GM23338 (cell line): ENCODE measurements around the gene CYP46A1. TPM values are rescaled to one million over a fixed set of nuclear protein-coding genes. Genes with fewer than 3 reads are reported as not detected.

ENCODE experiments used
- ATAC-seq: fragments of 200-7000 bp; cut with Tn5 transposase; 3 replicates; pipeline ENCODE4 v1.9.1; 2020
- DNase-seq: peaks from one replicate; pipeline ENCODE4 v3.0.0-alpha.2; 2015; ENCODE audit warnings: low spot score
- H2AFZ ChIP-seq: fragments of 200-600 bp; sonication (generic); 2 replicates; pipeline ENCODE4 v1.8.0; 2016; ENCODE audit warnings: antibody characterized with exemption, mild to moderate bottlenecking, moderate library complexity
- H3F3A ChIP-seq: fragments of 200-600 bp; sonication (generic); replicated peaks from 2 replicates; pipeline ENCODE4 v1.8.0; 2017; ENCODE audit warnings: antibody characterized with exemption, mixed run types, low read depth
- H3K27ac ChIP-seq: fragments of 200-600 bp; sonication (generic); 2 replicates; pipeline ENCODE4 v1.6.1; 2016; ENCODE audit warnings: low read depth
- H3K27me3 ChIP-seq: fragments of 200-600 bp; sonication (generic); 2 replicates; pipeline ENCODE4 v1.8.0; 2016; ENCODE audit warnings: mild to moderate bottlenecking, mixed run types, moderate library complexity; ENCODE audit not compliant: insufficient read depth
- H3K36me3 ChIP-seq: fragments of 200-600 bp; sonication (generic); 2 replicates; pipeline ENCODE4 v1.8.0; 2016; ENCODE audit warnings: mild to moderate bottlenecking; ENCODE audit not compliant: insufficient read depth
- H3K4me1 ChIP-seq: fragments of 200-600 bp; sonication (generic); 2 replicates; pipeline ENCODE4 v1.8.0; 2016; ENCODE audit warnings: mild to moderate bottlenecking, moderate library complexity; ENCODE audit not compliant: insufficient read depth
- H3K4me2 ChIP-seq: fragments of 200-600 bp; sonication (generic); 2 replicates; pipeline ENCODE4 v1.7.1; 2017; ENCODE audit warnings: mixed run types
- H3K4me3 ChIP-seq: fragments of 200-600 bp; sonication (generic); 2 replicates; pipeline ENCODE4 v1.6.1; 2016; ENCODE audit warnings: mixed run types
- H3K79me2 ChIP-seq: fragments of 200-600 bp; sonication (generic); replicated peaks from 2 replicates; pipeline ENCODE4 v1.8.0; 2017; ENCODE audit warnings: mild to moderate bottlenecking; ENCODE audit not compliant: insufficient read depth
- H3K9me2 ChIP-seq: fragments of 200-600 bp; sonication (generic); 2 replicates; pipeline ENCODE4 v1.8.0; 2017; ENCODE audit not compliant: insufficient read depth
- H4K20me1 ChIP-seq: fragments of 200-600 bp; sonication (generic); replicated peaks from 2 replicates; pipeline ENCODE4 v1.8.0; 2017; ENCODE audit warnings: mild to moderate bottlenecking; ENCODE audit not compliant: insufficient read depth
- H3K27ac Mint-ChIP-seq: 2 replicates; pipeline ENCODE4 v1.8.0; 2020; ENCODE audit warnings: inconsistent platforms, mild to moderate bottlenecking, moderate library complexity, mixed read lengths
- H3K27me3 Mint-ChIP-seq: 3 replicates; pipeline ENCODE4 v1.8.0; 2022; ENCODE audit warnings: low read depth, mild to moderate bottlenecking, moderate library complexity, mixed read lengths, inconsistent platforms; ENCODE audit not compliant: insufficient read depth, poor library complexity
- H3K36me3 Mint-ChIP-seq: 3 replicates; pipeline ENCODE4 v1.8.0; 2021; ENCODE audit warnings: low read depth, mild to moderate bottlenecking, inconsistent platforms, moderate library complexity, mixed read lengths
- H3K4me1 Mint-ChIP-seq: 3 replicates; pipeline ENCODE4 v1.8.0; 2020; ENCODE audit warnings: mild to moderate bottlenecking, inconsistent platforms, mixed read lengths
- H3K4me3 Mint-ChIP-seq: 3 replicates; pipeline ENCODE4 v1.8.0; 2021; ENCODE audit warnings: moderate library complexity, mild to moderate bottlenecking, inconsistent platforms, mixed read lengths
- H3K9me3 Mint-ChIP-seq: 3 replicates; pipeline ENCODE4 v1.8.0; 2020; ENCODE audit warnings: moderate library complexity, mild to moderate bottlenecking, inconsistent platforms, mixed read lengths
- CREB1 ChIP-seq: fragments of 250-450 bp; sonication (Bioruptor Pico); IDR thresholded peaks from 2 replicates; pipeline ENCODE4 v1.5.0; 2020; ENCODE audit warnings: low read depth, mild to moderate bottlenecking, moderate library complexity
- EZH2 ChIP-seq: fragments of 200-600 bp; sonication (generic); IDR thresholded peaks from one replicate; pipeline ENCODE4 v1.8.0; 2017; ENCODE audit warnings: antibody characterized with exemption, mild to moderate bottlenecking, low read depth; ENCODE audit not compliant: unreplicated experiment
- NANOG ChIP-seq: IDR thresholded peaks from 2 replicates; pipeline ENCODE4 v1.6.1; 2016; ENCODE audit warnings: antibody characterized with exemption, borderline replicate concordance
- POLR2AphosphoS5 ChIP-seq: IDR thresholded peaks from 2 replicates; pipeline ENCODE4 v1.6.1; 2016; ENCODE audit warnings: antibody characterized with exemption, low read depth
- STAT1 ChIP-seq: IDR thresholded peaks from one replicate; pipeline ENCODE4 v1.6.1; 2016; ENCODE audit warnings: antibody characterized with exemption; ENCODE audit not compliant: unreplicated experiment
- ZNF331 ChIP-seq: fragments of 250-450 bp; sonication (Bioruptor Pico); IDR thresholded peaks from 2 replicates; pipeline ENCODE4 v1.5.0; 2020; ENCODE audit warnings: low read depth, mild to moderate bottlenecking, moderate library complexity
- ZNF462 ChIP-seq: fragments of 250-450 bp; sonication (Bioruptor Pico); IDR thresholded peaks from 2 replicates; pipeline ENCODE4 v1.5.0; 2020; ENCODE audit warnings: mild to moderate bottlenecking, moderate library complexity
- polyA plus RNA-seq: library from polyadenylated mRNA; unstranded; fragments of >200 nt; fragmentation: Nextera tagmentation; extraction: Ambion mirVana; gene quantifications from 2 replicates; pipeline ENCODE4 v1.2.1, GENCODE V29; 2016
- total RNA-seq: library from RNA; depleted of rRNA; stranded (reverse); fragments of >200 nt; shearing (Covaris generic); gene quantifications from 2 replicates; pipeline ENCODE4 v1.2.3, GENCODE V29; 2014

Gene CYP46A1
- total and polyA plus RNA-seq, 2 experiments from 2014 or later: 0.59 to 0.66 TPM

GRCh38 chr14:99693918-99694317 lies 9.8 kb downstream of the CYP46A1 start:
- Histone ChIP-seq H4K20me1 (no peaks in the 10 kb centered on the region), H3K4me3 (no peak overlapping the region), H3K36me3 (no peaks in the 10 kb centered on the region), H2AFZ (no peak overlapping the region), H3K27me3 (no peaks in the 10 kb centered on the region), H3K79me2 (no peaks in the 10 kb centered on the region), H3K4me2 (no peak overlapping the region), H3K9me2 (no peaks in the 10 kb centered on the region), H3K4me1 (no peaks in the 10 kb centered on the region), H3K27ac (no peak overlapping the region), H3F3A (no peaks in the 10 kb centered on the region)
- ATAC-seq (no peak), DNase-seq (no peak)
- Mint-ChIP-seq H3K27me3 (peaks cover 1% of the 10 kb centered on the region), H3K4me3 (no peak overlapping the region), H3K27ac (no peak overlapping the region), H3K4me1 (peaks cover 2% of the 10 kb centered on the region), H3K9me3 (no peaks in the 10 kb centered on the region), H3K36me3 (no peaks in the 10 kb centered on the region; the same call in 2 of the 3 replicates)
- no peak for TF ChIP-seq POLR2AphosphoS5

- DNase-seq: no peak
- Histone ChIP-seq H3K79me2 (no peaks in the 10 kb centered on the region), H4K20me1 (no peaks in the 10 kb centered on the region), H3K9me2 (no peaks in the 10 kb centered on the region), H3K27me3 (no peaks in the 10 kb centered on the region), H3K27ac (no peak overlapping the region), H3K4me2 (no peak overlapping the region), H3K4me1 (no peaks in the 10 kb centered on the region), H3K36me3 (no peaks in the 10 kb centered on the region), H3K4me3 (no peak overlapping the region), H3F3A (no peaks in the 10 kb centered on the region), H2AFZ (no peak overlapping the region)
- no peaks in the 10 kb centered on the region for H3K9me3 Mint-ChIP-seq
- TF ChIP-seq CREB1: no peak
- no peak for TF ChIP-seq POLR2AphosphoS5
- TF ChIP-seq NANOG: no peak
- no peak for TF ChIP-seq EZH2
- no peak for TF ChIP-seq STAT1
- TF ChIP-seq ZNF331: no peak
- no peak for TF ChIP-seq ZNF462 (CRISPR knock-in tag)
- no peaks in the 10 kb centered on the region; the same call in 2 of the 3 replicates for H3K36me3 Mint-ChIP-seq
- H3K27ac Mint-ChIP-seq: no peak overlapping the region
- H3K27me3 Mint-ChIP-seq: peaks cover 6% of the 10 kb centered on the region
- H3K4me1 Mint-ChIP-seq: no peaks in the 10 kb centered on the region
- no peak overlapping the region for H3K4me3 Mint-ChIP-seq
- no peak for ATAC-seq
These were observed 12.8 kb downstream of the CYP46A1 start for GRCh38 chr14:99696929-99697328.
